ES-I3 (cell line): Measurements from ENCODE around the gene MYO7A.

ENCODE experiments used
- H3K36me3 ChIP-seq: 2 replicates; pipeline ENCODE4 v1.6.1; 2013; ENCODE audit warnings: mild to moderate bottlenecking, low read length, control low read depth, moderate library complexity; ENCODE audit not compliant: insufficient read depth
- H3K4me1 ChIP-seq: 2 replicates; pipeline ENCODE4 v1.6.1; 2013; ENCODE audit warnings: mild to moderate bottlenecking, control low read depth, low read length; ENCODE audit not compliant: insufficient read depth
- H3K9ac ChIP-seq: 2 replicates; pipeline ENCODE4 v1.6.1; 2013; ENCODE audit warnings: low read depth, mild to moderate bottlenecking, low read length, moderate library complexity
- H3K9me3 ChIP-seq: 2 replicates; pipeline ENCODE4 v1.6.1; 2013; ENCODE audit warnings: mild to moderate bottlenecking, low read length, moderate library complexity; ENCODE audit not compliant: control insufficient read depth, insufficient read depth

Gene MYO7A

GRCh38 chr11:77206264-77207018, 78.4 kb downstream of the MYO7A start:
- no peaks in the 10 kb centered on the region for H3K36me3 ChIP-seq
- H3K9me3 ChIP-seq, result no peaks in the 10 kb centered on the region
- H3K4me1 ChIP-seq, result peaks cover 6% of the 10 kb centered on the region; the same call in 1 of the 2 replicates
- no peak overlapping the region for H3K9ac ChIP-seq

GRCh38 chr11:77207019-77207485, 79.0 kb downstream of the MYO7A start:
- no peaks in the 10 kb centered on the region for H3K36me3 ChIP-seq
- no peaks in the 10 kb centered on the region for H3K9me3 ChIP-seq
- no peak overlapping the region for H3K9ac ChIP-seq
- H3K4me1 ChIP-seq, result peaks cover 6% of the 10 kb centered on the region; the same call in 1 of the 2 replicates

DNA sequence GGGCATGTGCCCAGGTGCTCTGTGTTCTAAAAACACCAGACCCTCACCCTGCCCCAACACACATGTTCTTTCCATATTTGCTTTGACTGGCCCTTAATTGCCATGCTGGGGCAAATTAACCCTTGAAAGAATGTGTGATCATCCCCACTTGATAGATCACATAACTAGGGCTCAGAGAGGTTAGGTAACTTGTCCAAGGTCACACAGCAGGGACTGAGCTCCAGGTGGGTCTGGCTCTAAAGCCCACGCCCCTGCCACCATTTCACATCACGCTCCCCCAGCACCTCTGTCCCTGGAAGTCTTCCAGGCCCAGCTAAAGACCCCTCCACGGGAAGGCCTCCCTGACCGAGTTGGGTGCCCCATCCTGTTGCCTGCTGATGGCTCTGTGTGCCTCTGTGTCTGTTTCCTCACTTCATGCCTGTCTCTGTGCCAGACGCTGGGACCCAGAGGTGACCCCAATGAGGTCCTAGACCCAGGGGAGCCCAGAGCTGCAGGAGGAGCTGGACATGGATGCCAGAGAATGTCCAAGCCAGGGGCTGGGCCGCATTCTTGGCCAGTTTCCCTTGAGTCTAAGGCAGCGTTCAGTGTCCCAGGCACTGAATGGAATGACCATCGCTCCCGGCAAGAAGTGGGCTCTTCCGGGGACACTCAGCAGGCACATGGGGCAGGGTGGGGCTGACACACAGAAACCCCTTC, 79.7 kb downstream of the MYO7A start:
- Histone ChIP-seq H3K9me3 (no peaks in the 10 kb centered on the region), H3K9ac (no peak overlapping the region), H3K4me1 (peaks cover 6% of the 10 kb centered on the region; the same call in 1 of the 2 replicates), H3K36me3 (no peaks in the 10 kb centered on the region)

- no peaks in the 10 kb centered on the region for H3K36me3 ChIP-seq
- H3K9me3 ChIP-seq, result no peaks in the 10 kb centered on the region
- peaks cover 2% of the 10 kb centered on the region; the same call in 1 of the 2 replicates for H3K4me1 ChIP-seq
- H3K9ac ChIP-seq, result no peak overlapping the region
Measured at GRCh38 chr11:77208535-77208934, 80.5 kb downstream of the MYO7A start.

DNA sequence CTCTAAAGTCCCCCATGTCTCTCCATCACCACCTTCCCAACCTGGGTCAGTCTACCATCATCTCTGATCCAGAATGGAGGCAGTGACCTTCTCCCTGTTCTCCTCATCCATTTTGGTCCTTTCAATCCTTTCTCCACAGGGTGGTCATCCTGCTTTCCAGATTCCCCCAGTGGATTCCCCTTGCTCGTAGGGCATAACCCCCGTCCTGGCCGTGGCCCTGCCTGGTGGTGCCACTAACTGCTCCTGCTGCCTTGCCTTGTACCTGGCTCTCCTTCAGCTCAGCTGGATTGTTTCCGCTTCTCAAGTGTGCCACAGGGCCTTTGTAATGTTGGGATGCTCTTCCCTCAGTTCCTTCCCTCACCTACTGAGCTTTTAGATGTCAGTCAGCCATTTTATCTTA, 81.6 kb downstream of the MYO7A start:
- no peaks in the 10 kb centered on the region; the same call in 1 of the 2 replicates for H3K36me3 ChIP-seq
- H3K4me1 ChIP-seq, result no peaks in the 10 kb centered on the region
- no peaks in the 10 kb centered on the region for H3K9me3 ChIP-seq
- H3K9ac ChIP-seq, result no peak overlapping the region

DNA sequence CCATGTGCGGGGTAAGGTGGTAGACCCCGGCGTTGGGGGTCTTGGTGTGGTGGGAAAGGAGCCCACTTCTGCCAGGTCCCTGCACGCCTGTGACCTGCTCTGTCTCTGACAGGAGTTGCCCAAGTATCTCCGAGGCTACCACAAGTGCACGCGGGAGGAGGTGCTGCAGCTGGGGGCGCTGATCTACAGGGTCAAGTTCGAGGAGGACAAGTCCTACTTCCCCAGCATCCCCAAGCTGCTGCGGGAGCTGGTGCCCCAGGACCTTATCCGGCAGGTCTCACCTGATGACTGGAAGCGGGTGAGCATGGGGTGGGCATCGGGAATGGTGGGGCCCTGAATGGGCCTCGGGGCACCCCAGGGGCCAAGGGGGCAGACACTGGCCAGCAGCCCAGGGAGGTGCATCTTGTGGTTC, 83.0 kb downstream of the MYO7A start:
- Histone ChIP-seq H3K9me3 (no peaks in the 10 kb centered on the region), H3K36me3 (no peaks in the 10 kb centered on the region; the same call in 1 of the 2 replicates), H3K9ac (no peak overlapping the region), H3K4me1 (no peaks in the 10 kb centered on the region)

GRCh38 chr11:77211594-77212251, 83.7 kb downstream of the MYO7A start:
- no peak overlapping the region for H3K9ac ChIP-seq
- no peaks in the 10 kb centered on the region; the same call in 1 of the 2 replicates for H3K36me3 ChIP-seq
- H3K9me3 ChIP-seq, result no peaks in the 10 kb centered on the region
- no peaks in the 10 kb centered on the region for H3K4me1 ChIP-seq

DNA sequence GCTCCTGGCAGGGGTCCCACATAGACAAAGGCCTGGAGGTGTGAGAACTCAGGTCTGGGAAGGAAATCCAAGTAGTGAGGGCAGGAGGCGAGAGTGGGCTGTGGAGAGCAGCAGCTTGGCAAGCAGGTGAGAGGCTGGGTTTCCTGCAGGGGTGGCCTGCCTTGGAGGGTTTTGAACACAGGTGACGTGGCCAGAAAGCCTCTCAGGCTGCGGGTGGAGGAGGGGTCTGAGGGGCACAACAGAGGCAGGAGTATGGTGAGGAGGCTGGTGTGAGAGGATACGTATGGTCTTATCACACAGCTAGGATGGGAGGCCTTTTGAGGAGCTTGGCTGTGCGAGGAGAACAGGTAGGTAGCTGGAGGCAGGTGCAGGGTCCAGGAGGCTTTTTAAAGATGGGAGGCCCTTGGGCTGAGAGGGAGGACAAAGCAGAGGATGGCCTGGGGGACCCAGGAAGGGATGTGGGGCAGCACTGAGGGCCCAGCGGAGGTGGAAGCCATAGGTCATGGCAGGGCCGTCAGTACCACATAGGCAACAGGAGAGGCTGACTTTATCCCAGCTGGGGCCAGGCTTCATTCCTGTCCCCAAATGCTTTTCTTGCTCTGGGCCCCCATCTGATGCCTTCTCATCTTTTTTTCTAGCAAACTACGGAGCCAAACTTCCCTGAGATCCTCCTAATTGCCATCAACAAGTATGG, 84.4 kb downstream of the MYO7A start:
- Histone ChIP-seq H3K9me3 (no peaks in the 10 kb centered on the region), H3K9ac (no peak overlapping the region), H3K36me3 (no peaks in the 10 kb centered on the region; the same call in 1 of the 2 replicates), H3K4me1 (no peaks in the 10 kb centered on the region)

DNA sequence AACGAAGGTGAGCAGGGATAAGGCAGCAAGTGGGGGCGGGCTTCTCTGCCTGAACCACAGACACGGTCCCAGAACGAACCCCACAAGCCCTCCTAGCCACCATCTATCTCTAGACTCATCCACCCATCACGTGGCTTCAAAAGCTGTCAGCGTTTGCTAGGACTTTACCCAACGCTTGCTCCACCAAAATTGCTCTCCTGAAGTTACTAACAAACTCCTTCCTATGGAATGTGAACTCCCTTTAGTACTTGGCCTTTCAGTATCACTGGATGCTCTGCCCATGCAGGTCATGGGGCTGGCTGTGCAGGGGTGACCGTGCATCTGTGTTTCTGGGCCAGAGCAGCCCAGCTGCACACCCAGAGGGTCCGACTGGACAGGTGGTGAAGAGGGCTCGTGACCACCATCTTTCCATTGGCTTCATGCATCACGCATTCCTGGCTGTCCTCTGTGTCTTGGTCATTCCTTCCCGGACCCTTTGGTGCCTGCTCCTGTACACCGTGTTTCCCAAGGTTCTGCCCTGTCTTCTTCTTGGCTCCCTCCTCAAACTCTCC, 85.1 kb downstream of the MYO7A start:
- H3K4me1 ChIP-seq, result no peaks in the 10 kb centered on the region
- H3K36me3 ChIP-seq, result no peaks in the 10 kb centered on the region; the same call in 1 of the 2 replicates
- no peak overlapping the region for H3K9ac ChIP-seq
- H3K9me3 ChIP-seq, result no peaks in the 10 kb centered on the region

DNA sequence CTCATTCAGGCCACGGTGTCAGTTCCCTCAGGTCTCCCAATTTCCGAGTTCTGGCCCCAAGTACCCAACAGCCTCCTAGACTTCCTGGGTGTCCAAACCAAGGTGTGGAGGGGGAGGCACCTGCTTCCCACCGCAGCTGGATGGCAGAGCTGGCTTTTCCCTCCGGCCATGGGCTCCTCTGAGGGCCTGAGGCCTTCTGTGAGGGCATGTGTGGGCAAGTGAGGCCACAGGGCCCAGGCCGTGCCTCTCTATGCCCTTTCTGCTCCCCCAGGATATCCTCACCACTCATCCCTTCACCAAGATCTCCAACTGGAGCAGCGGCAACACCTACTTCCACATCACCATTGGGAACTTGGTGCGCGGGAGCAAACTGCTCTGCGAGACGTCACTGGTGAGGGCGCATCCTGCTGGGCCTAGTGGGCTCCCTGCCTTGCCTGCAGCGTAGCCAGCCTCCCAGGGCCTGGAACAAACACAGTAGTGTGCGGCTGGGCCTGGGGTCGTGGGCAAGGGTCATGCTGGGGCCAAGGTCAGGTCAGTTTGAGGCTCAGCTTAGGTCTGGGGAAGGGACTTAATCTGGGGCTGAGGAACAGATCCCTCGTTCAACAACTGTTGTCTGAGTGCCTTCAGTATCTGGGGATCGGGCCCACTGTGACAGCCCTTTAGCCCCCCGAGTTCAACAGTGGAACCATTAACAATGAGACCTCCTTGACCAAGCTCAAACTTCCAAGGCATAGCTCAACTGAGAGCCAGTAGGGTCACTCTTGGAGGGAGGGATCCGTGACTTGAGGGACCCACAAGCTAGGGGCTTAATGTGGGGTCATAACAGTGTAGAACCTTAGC, 85.8 kb downstream of the MYO7A start:
- Histone ChIP-seq H3K4me1 (no peaks in the 10 kb centered on the region), H3K36me3 (no peaks in the 10 kb centered on the region; the same call in 1 of the 2 replicates), H3K9ac (no peak overlapping the region), H3K9me3 (no peaks in the 10 kb centered on the region)

DNA sequence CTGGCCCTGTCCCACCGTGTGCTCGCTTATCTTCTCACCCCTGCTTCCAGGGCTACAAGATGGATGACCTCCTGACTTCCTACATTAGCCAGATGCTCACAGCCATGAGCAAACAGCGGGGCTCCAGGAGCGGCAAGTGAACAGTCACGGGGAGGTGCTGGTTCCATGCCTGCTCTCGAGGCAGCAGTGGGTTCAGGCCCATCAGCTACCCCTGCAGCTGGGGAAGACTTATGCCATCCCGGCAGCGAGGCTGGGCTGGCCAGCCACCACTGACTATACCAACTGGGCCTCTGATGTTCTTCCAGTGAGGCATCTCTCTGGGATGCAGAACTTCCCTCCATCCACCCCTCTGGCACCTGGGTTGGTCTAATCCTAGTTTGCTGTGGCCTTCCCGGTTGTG, 86.5 kb downstream of the MYO7A start:
- no peaks in the 10 kb centered on the region for H3K9me3 ChIP-seq
- no peaks in the 10 kb centered on the region for H3K4me1 ChIP-seq
- H3K36me3 ChIP-seq, result no peaks in the 10 kb centered on the region; the same call in 1 of the 2 replicates
- no peak overlapping the region for H3K9ac ChIP-seq

GRCh38 chr11:77215106-77215505, 87.1 kb downstream of the MYO7A start:
- no peaks in the 10 kb centered on the region; the same call in 1 of the 2 replicates for H3K36me3 ChIP-seq
- no peaks in the 10 kb centered on the region for H3K9me3 ChIP-seq
- H3K4me1 ChIP-seq, result no peaks in the 10 kb centered on the region
- no peak overlapping the region for H3K9ac ChIP-seq

DNA sequence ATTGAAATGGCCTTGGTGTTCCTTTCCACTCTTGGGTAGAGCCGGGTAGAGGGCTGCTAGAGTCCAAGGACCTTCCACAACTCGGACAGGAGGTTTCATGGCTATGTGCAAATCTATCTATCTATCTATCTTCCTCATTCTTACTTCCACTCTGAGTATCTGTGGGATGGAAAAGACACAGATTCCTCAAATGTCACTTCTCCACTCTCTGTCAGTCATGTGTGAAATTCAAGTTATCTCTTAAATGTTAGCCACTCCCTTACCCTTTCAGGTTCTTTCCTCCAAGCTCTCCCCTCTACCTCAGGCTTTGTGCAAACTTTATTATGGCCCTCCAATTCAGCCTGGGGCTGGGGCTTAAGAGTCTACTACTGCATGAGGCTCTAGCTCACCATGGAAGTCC, 89.1 kb downstream of the MYO7A start:
- Histone ChIP-seq H3K36me3 (no peaks in the 10 kb centered on the region; the same call in 1 of the 2 replicates), H3K9ac (no peak overlapping the region), H3K4me1 (no peaks in the 10 kb centered on the region), H3K9me3 (no peaks in the 10 kb centered on the region)
